RCC 7860 (cell line): Measurements from ENCODE around the gene HTR2A.

Experiments
- DNase-seq: peaks from one replicate; pipeline ENCODE4 v3.0.0-alpha.2; 2015; ENCODE audit warnings: low spot score
- FAIRE-seq: peaks from 2 replicates; lab custom pipeline; 2012; peaks lifted over from hg19 to GRCh38; lab: Jason Lieb, UNC

Gene HTR2A

GRCh38 chr13:46896341-46897137, at the start of gene HTR2A:
HTR2A (minus strand) TSS chr13:46897053; CDS start chr13:46895906, 1,147 bp downstream.
- no peak for DNase-seq
- no peak for FAIRE-seq

- no peak for FAIRE-seq
These were observed 39.7 kb upstream of the HTR2A start for GRCh38 chr13:46936525-46936924.

GRCh38 chr13:46934749-46935148, 37.9 kb upstream of the HTR2A start:
- no peak for FAIRE-seq
- DNase-seq = no peak

More at GRCh38 chr13:46936525-46936924, 39.7 kb upstream of the HTR2A start:
- DNase-seq = no peak

- no peak for FAIRE-seq
- DNase-seq = no peak
These were observed 30.2 kb upstream of the HTR2A start for GRCh38 chr13:46926916-46927590.

GRCh38 chr13:46925486-46925885, 28.6 kb upstream of the HTR2A start:
- no peak for DNase-seq
- no peak for FAIRE-seq

- FAIRE-seq (no peak), DNase-seq (no peak)
These were observed 17.5 kb upstream of the HTR2A start for GRCh38 chr13:46914341-46914740.

- DNase-seq = no peak
- no peak for FAIRE-seq
These were observed 16.9 kb upstream of the HTR2A start for GRCh38 chr13:46913757-46914156.

GRCh38 chr13:46909042-46909441, 12.2 kb upstream of the HTR2A start:
- no peak for DNase-seq
- no peak for FAIRE-seq

GRCh38 chr13:46908501-46908900, 11.6 kb upstream of the HTR2A start:
- DNase-seq (no peak), FAIRE-seq (no peak)

GRCh38 chr13:46906405-46906804, 9.6 kb upstream of the HTR2A start:
- no peak for DNase-seq
- FAIRE-seq = no peak

GRCh38 chr13:46905249-46905648, 8.4 kb upstream of the HTR2A start:
- DNase-seq (no peak), FAIRE-seq (no peak)

- DNase-seq (no peak), FAIRE-seq (no peak)
These were observed 6.9 kb upstream of the HTR2A start for GRCh38 chr13:46903748-46904147.

- FAIRE-seq (no peak), DNase-seq (no peak)
These were observed 4.9 kb upstream of the HTR2A start for GRCh38 chr13:46901721-46902120.

GRCh38 chr13:46899801-46900200, 2.9 kb upstream of the HTR2A start:
- FAIRE-seq = no peak
- DNase-seq = no peak

- no peak for FAIRE-seq
- no peak for DNase-seq
These were observed 1.5 kb downstream of the HTR2A start for GRCh38 chr13:46895381-46895780.

GRCh38 chr13:46894568-46894967, 2.3 kb downstream of the HTR2A start:
- FAIRE-seq = no peak
- no peak for DNase-seq

GRCh38 chr13:46893798-46894560, 2.9 kb downstream of the HTR2A start:
- no peak for DNase-seq
- FAIRE-seq = no peak

GRCh38 chr13:46893221-46893740, 3.6 kb downstream of the HTR2A start:
- DNase-seq (no peak), FAIRE-seq (no peak)

- DNase-seq (peak; percentile 29), FAIRE-seq (no peak)
These were observed 11.8 kb downstream of the HTR2A start for GRCh38 chr13:46885018-46885417.

GRCh38 chr13:46884531-46884930, 12.3 kb downstream of the HTR2A start:
- FAIRE-seq (no peak), DNase-seq (no peak)

GRCh38 chr13:46881621-46882020, 15.2 kb downstream of the HTR2A start:
- FAIRE-seq (no peak), DNase-seq (no peak)
